HepG2 (cell line): ENCODE results near the gene STIM1. TPM values are rescaled to one million over a fixed set of nuclear protein-coding genes. Genes with fewer than 3 reads are reported as not detected.

ENCODE experiments used
- ATAC-seq: fragments of 200-7000 bp; cut with Tn5 transposase; 3 replicates; pipeline ENCODE4 v1.9.1; 2020; ENCODE audit warnings: mild to moderate bottlenecking, moderate library complexity
- BruUV-seq: library from RNA; stranded (reverse); fragments of 400-500 nt; replicated peaks from 2 replicates; lab custom pipeline; 2021; lab: Mats Ljungman, UMichigan
- CTCF ChIA-PET: fragments of 300-600 bp; formaldehyde crosslinking; extraction: SDS; loops from one replicate; lab custom pipeline; 2021; ENCODE audit warnings: low total read pairs, inconsistent platforms, low intra/inter-chr PET ratio; lab: Yijun Ruan, JAX
- POLR2A ChIA-PET: fragments of 350-600 bp; sonication (Branson Sonifier 250); formaldehyde crosslinking; loops from one replicate; lab custom pipeline; 2020; ENCODE audit warnings: antibody characterized with exemption, inconsistent platforms; lab: Yijun Ruan, JAX
- DNase-seq: peaks from one replicate; pipeline ENCODE4 v3.0.0-alpha.2; 2015; ENCODE audit warnings: low spot score
- FAIRE-seq: peaks from 3 replicates; lab custom pipeline; 2011; peaks lifted over from hg19 to GRCh38; lab: Jason Lieb, UNC
- H2AFZ ChIP-seq: one replicate; pipeline ENCODE4 v1.6.1; 2011; ENCODE audit warnings: low read length, inconsistent platforms
- H3K27ac ChIP-seq: fragments of 300-600 bp; 3 replicates; pipeline ENCODE4 v1.8.0; 2011; ENCODE audit warnings: mixed run types, mild to moderate bottlenecking, mixed read lengths, low read length, inconsistent platforms; ENCODE audit not compliant: insufficient read depth; ENCODE audit errors: extremely low read length
- H3K27me3 ChIP-seq, 2 experiments: fragments of 200-600 bp in 1 of 2; 2 replicates in 1 of 2; 3 replicates in 1 of 2; pipeline versions ENCODE4 v1.6.0 to v1.8.0; 2011; ENCODE audit warnings: low read length in 2 of 2, mild to moderate bottlenecking in 2 of 2, moderate library complexity in 2 of 2, inconsistent platforms in 1 of 2; ENCODE audit not compliant: insufficient read depth in 2 of 2, control insufficient read depth in 1 of 2
- H3K36me3 ChIP-seq, 2 experiments: fragments of 200-600 bp in 1 of 2; replicated peaks in 1 of 2; 2 replicates in 1 of 2; 3 replicates in 1 of 2; pipeline versions ENCODE4 v1.5.1 to v1.8.0; 2011; ENCODE audit warnings: low read length in 2 of 2, inconsistent platforms in 1 of 2; ENCODE audit not compliant: insufficient read depth in 2 of 2, control insufficient read depth in 1 of 2
- H3K4me1 ChIP-seq: 2 replicates; pipeline ENCODE4 v1.5.1; 2012; ENCODE audit warnings: low read length, inconsistent platforms; ENCODE audit not compliant: insufficient read depth
- H3K4me2 ChIP-seq: 2 replicates; pipeline ENCODE4 v1.6.0; 2011; ENCODE audit warnings: low read depth, low read length, inconsistent platforms
- H3K4me3 ChIP-seq, 3 experiments: fragments of 200-600 bp in 1 of 3; sonication (generic), shearing (Covaris generic) in 1 of 3; replicated peaks in 1 of 3; 2 replicates each; pipeline ENCODE4 v1.5.1; 2011 to 2016; ENCODE audit warnings: low read length in 3 of 3, inconsistent platforms in 2 of 3, low read depth in 2 of 3, mild to moderate bottlenecking in 2 of 3, control low read depth in 1 of 3, mixed read lengths in 1 of 3; ENCODE audit not compliant: insufficient read depth in 1 of 3
- H3K79me2 ChIP-seq: one replicate; pipeline ENCODE4 v1.6.1; 2011; ENCODE audit warnings: low read length, inconsistent platforms; ENCODE audit not compliant: insufficient read depth
- H3K9ac ChIP-seq: 2 replicates; pipeline ENCODE4 v1.6.0; 2011; ENCODE audit warnings: mild to moderate bottlenecking, low read depth, low read length, inconsistent platforms; ENCODE audit not compliant: insufficient read depth
- H3K9me3 ChIP-seq: 2 replicates; pipeline ENCODE4 v1.5.1; 2012; ENCODE audit warnings: mild to moderate bottlenecking, low read length
- H4K20me1 ChIP-seq: 2 replicates; pipeline ENCODE4 v1.6.0; 2011; ENCODE audit warnings: inconsistent platforms, mild to moderate bottlenecking, low read length, moderate library complexity; ENCODE audit not compliant: insufficient read depth
- ETV6 ChIP-seq: sonication (generic); formaldehyde crosslinking; conservative IDR thresholded peaks from 2 replicates; pipeline ENCODE4 v1.4.0; 2020; ENCODE audit warnings: missing genetic modification reagents
- NR1H2 ChIP-seq: sonication (generic); formaldehyde crosslinking; IDR thresholded peaks from 2 replicates; pipeline ENCODE4 v1.8.1; 2022; ENCODE audit warnings: low read depth, missing genetic modification reagents, borderline replicate concordance
- ZNF296 ChIP-seq: sonication (generic); formaldehyde crosslinking; conservative IDR thresholded peaks from 2 replicates; pipeline ENCODE4 v1.5.0; 2020; ENCODE audit warnings: mild to moderate bottlenecking, missing genetic modification reagents
- ZNF343 ChIP-seq: sonication (generic); formaldehyde crosslinking; IDR thresholded peaks from 2 replicates; pipeline ENCODE4 v1.4.0; 2020; ENCODE audit warnings: mild to moderate bottlenecking, missing genetic modification reagents
- ZNF75D ChIP-seq: sonication (generic); formaldehyde crosslinking; IDR thresholded peaks from 2 replicates; pipeline ENCODE4 v1.8.1; 2023; ENCODE audit warnings: missing genetic modification reagents, mild to moderate bottlenecking, borderline replicate concordance
- WGBS: methylation state at CpG from one replicate; pipeline ENCODE4 v1.1.6; 2017; ENCODE audit warnings: low lambda C conversion rate; 5-methylcytosine and 5-hydroxymethylcytosine counted together
- in situ Hi-C: cut with HindIII; loops from 2 replicates; pipeline ENCODE4 v1.10.0; 2017; ENCODE audit warnings: low pct_unique_long_range_greater_than_20kb; ENCODE audit not compliant: extremely low pct_ligation_motif_present
- intact Hi-C: fragments of 100-400 bp; cut with micrococcal nuclease; formaldehyde crosslinking; loops from one replicate; pipeline ENCODE4 v1.10.0; 2022; ENCODE audit not compliant: unreplicated experiment
- polyA plus RNA-seq, 8 experiments: library from polyadenylated mRNA; depleted of rRNA in 3 of 8; stranded (reverse) in 7 of 8; unstranded in 1 of 8; fragments of >200 nt; fragmentation: Illumina TruSeq in 4 of 8; extraction: Trizol in 4 of 8; gene quantifications; 2 replicates each; pipeline versions ENCODE4 v1.2.1 to v1.2.3, GENCODE V29; 2011 to 2016; ENCODE audit warnings: low read depth in 4 of 8, missing spikeins in 1 of 8, mixed read lengths in 1 of 8; ENCODE audit not compliant: insufficient read depth in 1 of 8
- total RNA-seq, 5 experiments: library from RNA; depleted of rRNA; stranded (reverse); fragments of >200 nt; fragmentation: Illumina TruSeq; extraction: Trizol; gene quantifications; 2 replicates each; pipeline ENCODE4 v1.2.3, GENCODE V29; 2016; ENCODE audit warnings: low read depth in 1 of 5
- TF ChIP-seq, protein P1 (sequence below): sonication (generic); formaldehyde crosslinking; IDR thresholded peaks from one replicate; pipeline ENCODE4 v1.5.1; 2020; ENCODE audit warnings: mild to moderate bottlenecking, missing genetic modification reagents; ENCODE audit errors: not compliant biosample characterization

The STIM1 gene
- total and polyA plus RNA-seq, 2 of the 13 experiments (the other 11 are each of a cell fraction or from before 2014, with no cell fraction given): 19.2 to 28.5 TPM

DNA sequence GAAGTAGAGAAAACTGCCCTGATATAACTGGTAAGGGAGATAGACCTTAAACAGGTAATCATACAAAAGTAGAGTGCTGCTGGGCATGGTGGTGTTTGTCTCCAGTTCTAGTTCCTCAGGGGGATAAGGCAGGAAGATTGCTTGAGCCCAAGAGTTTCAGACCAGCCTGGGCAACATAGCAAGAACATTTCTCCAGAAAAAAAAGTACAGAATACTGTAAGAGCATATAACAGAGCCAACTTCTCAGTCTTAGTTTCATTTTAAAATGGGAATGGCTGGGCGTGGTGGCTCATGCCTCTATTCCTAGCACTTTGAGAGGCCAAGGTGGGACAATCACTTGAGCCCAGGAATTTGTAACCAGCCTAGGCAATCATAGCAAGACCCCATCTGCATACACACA lies 10.2 kb upstream of the STIM1 start:
- FAIRE-seq: no peak
- no peak overlapping the region; the same call in 1 of the 2 replicates for H3K4me2 ChIP-seq
- no peak overlapping the region for H2AFZ ChIP-seq
- TF ChIP-seq, protein P1, sequence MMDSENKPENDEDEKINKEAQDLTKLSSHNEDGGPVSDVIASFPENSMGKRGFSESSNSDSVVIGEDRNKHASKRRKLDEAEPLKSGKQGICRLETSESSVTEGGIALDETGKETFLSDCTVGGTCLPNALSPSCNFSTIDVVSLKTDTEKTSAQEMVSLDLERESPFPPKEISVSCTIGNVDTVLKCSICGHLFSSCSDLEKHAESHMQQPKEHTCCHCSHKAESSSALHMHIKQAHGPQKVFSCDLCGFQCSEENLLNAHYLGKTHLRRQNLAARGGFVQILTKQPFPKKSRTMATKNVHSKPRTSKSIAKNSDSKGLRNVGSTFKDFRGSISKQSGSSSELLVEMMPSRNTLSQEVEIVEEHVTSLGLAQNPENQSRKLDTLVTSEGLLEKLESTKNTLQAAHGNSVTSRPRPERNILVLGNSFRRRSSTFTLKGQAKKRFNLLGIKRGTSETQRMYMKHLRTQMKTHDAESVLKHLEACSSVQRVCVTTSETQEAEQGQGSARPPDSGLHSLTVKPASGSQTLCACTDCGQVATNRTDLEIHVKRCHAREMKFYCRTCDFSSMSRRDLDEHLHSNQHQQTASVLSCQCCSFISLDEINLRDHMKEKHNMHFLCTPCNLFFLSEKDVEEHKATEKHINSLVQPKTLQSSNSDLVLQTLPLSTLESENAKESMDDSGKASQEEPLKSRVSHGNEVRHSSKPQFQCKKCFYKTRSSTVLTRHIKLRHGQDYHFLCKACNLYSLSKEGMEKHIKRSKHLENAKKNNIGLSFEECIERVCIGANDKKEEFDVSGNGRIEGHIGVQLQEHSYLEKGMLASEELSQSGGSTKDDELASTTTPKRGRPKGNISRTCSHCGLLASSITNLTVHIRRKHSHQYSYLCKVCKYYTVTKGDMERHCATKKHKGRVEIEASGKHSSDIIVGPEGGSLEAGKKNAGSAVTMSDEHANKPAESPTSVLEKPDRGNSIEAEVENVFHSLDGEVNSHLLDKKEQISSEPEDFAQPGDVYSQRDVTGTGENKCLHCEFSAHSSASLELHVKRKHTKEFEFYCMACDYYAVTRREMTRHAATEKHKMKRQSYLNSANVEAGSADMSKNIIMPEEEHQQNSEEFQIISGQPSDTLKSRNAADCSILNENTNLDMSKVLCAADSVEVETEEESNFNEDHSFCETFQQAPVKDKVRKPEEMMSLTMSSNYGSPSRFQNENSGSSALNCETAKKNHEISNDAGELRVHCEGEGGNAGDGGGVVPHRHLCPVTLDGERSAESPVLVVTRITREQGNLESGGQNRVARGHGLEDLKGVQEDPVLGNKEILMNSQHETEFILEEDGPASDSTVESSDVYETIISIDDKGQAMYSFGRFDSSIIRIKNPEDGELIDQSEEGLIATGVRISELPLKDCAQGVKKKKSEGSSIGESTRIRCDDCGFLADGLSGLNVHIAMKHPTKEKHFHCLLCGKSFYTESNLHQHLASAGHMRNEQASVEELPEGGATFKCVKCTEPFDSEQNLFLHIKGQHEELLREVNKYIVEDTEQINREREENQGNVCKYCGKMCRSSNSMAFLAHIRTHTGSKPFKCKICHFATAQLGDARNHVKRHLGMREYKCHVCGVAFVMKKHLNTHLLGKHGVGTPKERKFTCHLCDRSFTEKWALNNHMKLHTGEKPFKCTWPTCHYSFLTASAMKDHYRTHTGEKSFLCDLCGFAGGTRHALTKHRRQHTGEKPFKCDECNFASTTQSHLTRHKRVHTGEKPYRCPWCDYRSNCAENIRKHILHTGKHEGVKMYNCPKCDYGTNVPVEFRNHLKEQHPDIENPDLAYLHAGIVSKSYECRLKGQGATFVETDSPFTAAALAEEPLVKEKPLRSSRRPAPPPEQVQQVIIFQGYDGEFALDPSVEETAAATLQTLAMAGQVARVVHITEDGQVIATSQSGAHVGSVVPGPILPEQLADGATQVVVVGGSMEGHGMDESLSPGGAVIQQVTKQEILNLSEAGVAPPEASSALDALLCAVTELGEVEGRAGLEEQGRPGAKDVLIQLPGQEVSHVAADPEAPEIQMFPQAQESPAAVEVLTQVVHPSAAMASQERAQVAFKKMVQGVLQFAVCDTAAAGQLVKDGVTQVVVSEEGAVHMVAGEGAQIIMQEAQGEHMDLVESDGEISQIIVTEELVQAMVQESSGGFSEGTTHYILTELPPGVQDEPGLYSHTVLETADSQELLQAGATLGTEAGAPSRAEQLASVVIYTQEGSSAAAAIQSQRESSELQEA (CRISPR knock-in tag): no peak
- TF ChIP-seq ZNF75D (CRISPR knock-in tag) (no peak), ETV6 (no peak), NR1H2 (no peak), ZNF296 (CRISPR knock-in tag) (no peak), ZNF343 (no peak)
- TF ChIP-seq, all 625 proteins: peak for 0
- POLR2A ChIA-PET: no interaction called here
- WGBS: 70% methylated on average over 1 of the region's 1 CpG
- no peak overlapping the region for H3K4me3 ChIP-seq
- no peak for DNase-seq
- intact Hi-C loops (no loop called here), in situ Hi-C loops (loop anchor here (5.0 kb wide), 1 partner anchor 227 kb away; no protein-coding TSS in a partner anchor)
- H3K9me3 ChIP-seq: no peaks in the 10 kb centered on the region
- BruUV-seq: no TSS peak
- CTCF ChIA-PET: no interaction called here
- ATAC-seq: no peak
- H3K27ac ChIP-seq: no peak overlapping the region
- H4K20me1 ChIP-seq: no peaks in the 10 kb centered on the region
- peaks cover 1% of the 10 kb centered on the region for H3K79me2 ChIP-seq
- H3K4me1 ChIP-seq: peaks cover 36% of the 10 kb centered on the region
- no peaks in the 10 kb centered on the region; a peak in 1 of 5 replicates for H3K27me3 ChIP-seq
- no peaks in the 10 kb centered on the region for H3K36me3 ChIP-seq
- H3K9ac ChIP-seq: no peak overlapping the region
